HepG2 (cell line): ENCODE results near the gene RAB24. TPM values are rescaled to one million over a fixed set of nuclear protein-coding genes. Genes with fewer than 3 reads are reported as not detected.

Experiments
- ARNT2 ChIP-seq: sonication (generic); formaldehyde crosslinking; IDR thresholded peaks from 2 replicates; pipeline ENCODE4 v1.8.0; 2022; ENCODE audit warnings: mild to moderate bottlenecking, low read depth, missing genetic modification reagents, moderate library complexity
- ARNTL ChIP-seq: sonication (generic); formaldehyde crosslinking; IDR thresholded peaks from 2 replicates; pipeline ENCODE4 v1.4.0; 2020; ENCODE audit warnings: mild to moderate bottlenecking, missing genetic modification reagents
- GPN1 ChIP-seq: sonication (generic); formaldehyde crosslinking; IDR thresholded peaks from 2 replicates; pipeline ENCODE4 v1.5.1; 2020; ENCODE audit warnings: missing genetic modification reagents, borderline replicate concordance
- MXD4 ChIP-seq: IDR thresholded peaks from 2 replicates; pipeline ENCODE4 v1.6.1; 2016; ENCODE audit warnings: mild to moderate bottlenecking, missing biosample characterization, missing genetic modification reagents
- NBN ChIP-seq: fragments of 450-650 bp; conservative IDR thresholded peaks from 2 replicates; pipeline ENCODE4 v1.6.1; 2017
- RORA ChIP-seq: sonication (generic); formaldehyde crosslinking; IDR thresholded peaks from 2 replicates; pipeline ENCODE4 v1.5.0; 2020; ENCODE audit warnings: mild to moderate bottlenecking, missing genetic modification reagents, moderate library complexity
- ZFX ChIP-seq: sonication (generic); formaldehyde crosslinking; IDR thresholded peaks from 2 replicates; pipeline ENCODE4 v1.4.0; 2020; ENCODE audit warnings: mild to moderate bottlenecking, low read depth, missing genetic modification reagents, moderate library complexity
- ZNF121 ChIP-seq: sonication (generic); formaldehyde crosslinking; IDR thresholded peaks from 2 replicates; pipeline ENCODE4 v1.5.0; 2020; ENCODE audit warnings: mild to moderate bottlenecking, missing genetic modification reagents
- ZNF446 ChIP-seq: sonication (generic); formaldehyde crosslinking; IDR thresholded peaks from 2 replicates; pipeline ENCODE4 v1.5.0; 2020; ENCODE audit warnings: mild to moderate bottlenecking, missing genetic modification reagents
- ZNF777 ChIP-seq: sonication (generic); formaldehyde crosslinking; IDR thresholded peaks from 2 replicates; pipeline ENCODE4 v1.4.0; 2020; ENCODE audit warnings: missing genetic modification reagents
- ZZZ3 ChIP-seq: sonication (generic); formaldehyde crosslinking; IDR thresholded peaks from 2 replicates; pipeline ENCODE4 v1.4.0; 2020; ENCODE audit warnings: missing genetic modification reagents, mild to moderate bottlenecking, borderline replicate concordance
- polyA plus RNA-seq, 8 experiments: library from polyadenylated mRNA; depleted of rRNA in 3 of 8; stranded (reverse) in 7 of 8; unstranded in 1 of 8; fragments of >200 nt; fragmentation: Illumina TruSeq in 4 of 8; extraction: Trizol in 4 of 8; gene quantifications; 2 replicates each; pipeline versions ENCODE4 v1.2.1 to v1.2.3, GENCODE V29; 2011 to 2016; ENCODE audit warnings: low read depth in 4 of 8, missing spikeins in 1 of 8, mixed read lengths in 1 of 8; ENCODE audit not compliant: insufficient read depth in 1 of 8
- total RNA-seq, 5 experiments: library from RNA; depleted of rRNA; stranded (reverse); fragments of >200 nt; fragmentation: Illumina TruSeq; extraction: Trizol; gene quantifications; 2 replicates each; pipeline ENCODE4 v1.2.3, GENCODE V29; 2016; ENCODE audit warnings: low read depth in 1 of 5
- TF ChIP-seq, protein P1 (sequence below): sonication (generic); formaldehyde crosslinking; IDR thresholded peaks from 2 replicates; pipeline ENCODE4 v1.5.1; 2020; ENCODE audit warnings: mild to moderate bottlenecking, missing genetic modification reagents
- TF ChIP-seq, protein P2 (sequence below): sonication (generic); formaldehyde crosslinking; IDR thresholded peaks from 2 replicates; pipeline ENCODE4 v1.4.0; 2020; ENCODE audit warnings: mild to moderate bottlenecking, missing genetic modification reagents
- TF ChIP-seq, protein P3 (sequence below): sonication (generic); formaldehyde crosslinking; IDR thresholded peaks from 2 replicates; pipeline ENCODE4 v1.4.0; 2020; ENCODE audit warnings: missing genetic modification reagents
- TF ChIP-seq, protein P4 (sequence below), 2 experiments: fragments of 450-650 bp in 1 of 2; sonication (generic) in 1 of 2; formaldehyde crosslinking; IDR thresholded peaks; 2 replicates each; pipeline versions ENCODE4 v1.5.0 to v1.8.0; 2020 to 2022; ENCODE audit warnings: mild to moderate bottlenecking in 1 of 2, missing genetic modification reagents in 1 of 2
- TF ChIP-seq, protein P5 (sequence below): sonication (generic); formaldehyde crosslinking; IDR thresholded peaks from 2 replicates; pipeline ENCODE4 v1.5.0; 2020; ENCODE audit warnings: mild to moderate bottlenecking, missing genetic modification reagents, borderline replicate concordance

Gene RAB24
- total and polyA plus RNA-seq, 2 of the 13 experiments (the other 11 are each of a cell fraction or from before 2014, with no cell fraction given): 22.9 to 63.7 TPM

DNA sequence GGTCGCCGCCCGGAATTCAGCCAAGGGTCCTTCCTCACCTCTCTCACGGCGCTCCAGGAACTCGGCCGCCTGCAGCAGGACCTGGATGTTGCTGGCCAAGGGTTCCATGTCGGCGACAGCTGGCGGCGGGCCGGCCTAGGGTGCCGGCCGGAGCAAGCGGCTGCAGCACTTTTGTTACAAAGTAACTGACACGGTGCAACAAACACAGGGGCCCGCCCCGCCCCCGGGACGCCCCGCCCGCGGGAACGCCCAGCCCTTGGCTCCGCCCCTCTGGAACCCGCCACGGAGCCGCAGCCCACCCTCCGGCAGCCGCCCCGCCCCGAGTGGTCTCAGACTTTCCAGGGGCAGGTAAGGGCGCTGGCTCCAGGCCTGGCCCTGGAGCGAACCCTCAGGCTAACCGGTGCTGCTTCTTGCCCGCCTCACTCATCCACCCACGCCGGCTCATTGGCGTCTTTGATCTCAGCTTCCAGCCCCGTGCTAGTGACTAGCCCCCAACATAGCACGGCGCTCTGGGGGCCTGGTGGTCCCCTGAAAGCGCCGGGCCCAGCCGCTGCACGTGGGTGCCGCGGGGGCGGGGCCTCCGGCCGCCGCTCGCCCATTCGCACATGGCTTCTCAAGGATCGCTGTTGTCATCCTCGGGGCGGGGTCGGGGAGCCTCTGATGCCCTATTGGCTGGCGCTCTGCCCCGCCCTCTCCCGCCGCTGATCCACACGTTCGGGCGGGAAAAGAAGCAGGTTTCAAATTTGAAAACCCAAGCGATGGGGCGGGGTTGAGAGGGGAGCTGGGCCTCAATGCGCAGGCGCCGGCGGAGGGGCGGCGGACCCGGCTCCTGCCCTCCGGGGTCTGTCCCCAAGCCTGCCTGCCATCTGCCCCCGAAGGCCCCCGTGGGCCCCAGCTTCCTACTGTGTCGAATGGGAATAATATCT, 8.5 kb upstream of the RAB24 start, which contains the start of gene MXD3 (continued):
- TF ChIP-seq, protein P1, sequence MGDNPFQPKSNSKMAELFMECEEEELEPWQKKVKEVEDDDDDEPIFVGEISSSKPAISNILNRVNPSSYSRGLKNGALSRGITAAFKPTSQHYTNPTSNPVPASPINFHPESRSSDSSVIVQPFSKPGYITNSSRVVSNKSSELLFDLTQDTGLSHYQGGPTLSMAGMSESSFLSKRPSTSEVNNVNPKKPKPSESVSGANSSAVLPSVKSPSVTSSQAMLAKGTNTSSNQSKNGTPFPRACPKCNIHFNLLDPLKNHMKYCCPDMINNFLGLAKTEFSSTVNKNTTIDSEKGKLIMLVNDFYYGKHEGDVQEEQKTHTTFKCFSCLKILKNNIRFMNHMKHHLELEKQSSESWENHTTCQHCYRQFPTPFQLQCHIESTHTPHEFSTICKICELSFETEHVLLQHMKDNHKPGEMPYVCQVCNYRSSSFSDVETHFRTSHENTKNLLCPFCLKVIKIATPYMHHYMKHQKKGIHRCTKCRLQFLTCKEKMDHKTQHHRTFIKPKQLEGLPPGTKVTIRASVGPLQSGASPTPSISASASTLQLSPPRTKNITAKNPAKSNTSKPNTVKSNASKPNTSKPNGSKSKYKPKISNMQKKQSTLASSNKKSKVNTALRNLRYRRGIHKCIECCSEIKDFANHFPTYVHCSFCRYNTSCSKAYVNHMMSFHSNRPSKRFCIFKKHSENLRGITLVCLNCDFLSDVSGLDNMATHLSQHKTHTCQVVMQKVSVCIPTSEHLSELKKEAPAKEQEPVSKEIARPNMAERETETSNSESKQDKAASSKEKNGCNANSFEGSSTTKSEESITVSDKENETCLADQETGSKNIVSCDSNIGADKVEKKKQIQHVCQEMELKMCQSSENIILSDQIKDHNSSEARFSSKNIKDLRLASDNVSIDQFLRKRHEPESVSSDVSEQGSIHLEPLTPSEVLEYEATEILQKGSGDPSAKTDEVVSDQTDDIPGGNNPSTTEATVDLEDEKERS (CRISPR knock-in tag): no peak
- TF ChIP-seq MXD4 (CRISPR knock-in tag): peak; percentile 97
- TF ChIP-seq RORA: no peak
- TF ChIP-seq, protein P2, sequence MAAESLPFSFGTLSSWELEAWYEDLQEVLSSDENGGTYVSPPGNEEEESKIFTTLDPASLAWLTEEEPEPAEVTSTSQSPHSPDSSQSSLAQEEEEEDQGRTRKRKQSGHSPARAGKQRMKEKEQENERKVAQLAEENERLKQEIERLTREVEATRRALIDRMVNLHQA (CRISPR knock-in tag): no peak
- TF ChIP-seq NBN: no peak
- no peak for TF ChIP-seq ZNF121
- TF ChIP-seq, protein P3, sequence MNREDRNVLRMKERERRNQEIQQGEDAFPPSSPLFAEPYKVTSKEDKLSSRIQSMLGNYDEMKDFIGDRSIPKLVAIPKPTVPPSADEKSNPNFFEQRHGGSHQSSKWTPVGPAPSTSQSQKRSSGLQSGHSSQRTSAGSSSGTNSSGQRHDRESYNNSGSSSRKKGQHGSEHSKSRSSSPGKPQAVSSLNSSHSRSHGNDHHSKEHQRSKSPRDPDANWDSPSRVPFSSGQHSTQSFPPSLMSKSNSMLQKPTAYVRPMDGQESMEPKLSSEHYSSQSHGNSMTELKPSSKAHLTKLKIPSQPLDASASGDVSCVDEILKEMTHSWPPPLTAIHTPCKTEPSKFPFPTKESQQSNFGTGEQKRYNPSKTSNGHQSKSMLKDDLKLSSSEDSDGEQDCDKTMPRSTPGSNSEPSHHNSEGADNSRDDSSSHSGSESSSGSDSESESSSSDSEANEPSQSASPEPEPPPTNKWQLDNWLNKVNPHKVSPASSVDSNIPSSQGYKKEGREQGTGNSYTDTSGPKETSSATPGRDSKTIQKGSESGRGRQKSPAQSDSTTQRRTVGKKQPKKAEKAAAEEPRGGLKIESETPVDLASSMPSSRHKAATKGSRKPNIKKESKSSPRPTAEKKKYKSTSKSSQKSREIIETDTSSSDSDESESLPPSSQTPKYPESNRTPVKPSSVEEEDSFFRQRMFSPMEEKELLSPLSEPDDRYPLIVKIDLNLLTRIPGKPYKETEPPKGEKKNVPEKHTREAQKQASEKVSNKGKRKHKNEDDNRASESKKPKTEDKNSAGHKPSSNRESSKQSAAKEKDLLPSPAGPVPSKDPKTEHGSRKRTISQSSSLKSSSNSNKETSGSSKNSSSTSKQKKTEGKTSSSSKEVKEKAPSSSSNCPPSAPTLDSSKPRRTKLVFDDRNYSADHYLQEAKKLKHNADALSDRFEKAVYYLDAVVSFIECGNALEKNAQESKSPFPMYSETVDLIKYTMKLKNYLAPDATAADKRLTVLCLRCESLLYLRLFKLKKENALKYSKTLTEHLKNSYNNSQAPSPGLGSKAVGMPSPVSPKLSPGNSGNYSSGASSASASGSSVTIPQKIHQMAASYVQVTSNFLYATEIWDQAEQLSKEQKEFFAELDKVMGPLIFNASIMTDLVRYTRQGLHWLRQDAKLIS (CRISPR knock-in tag): no peak
- TF ChIP-seq ARNT2 (CRISPR knock-in tag): peak; percentile 86; the same call in 1 of the 2 replicates
- TF ChIP-seq ZNF777 (CRISPR knock-in tag): 0 out of 2 replicates have a peak, but pooled peaks have one; percentile 43
- TF ChIP-seq, protein P4, sequence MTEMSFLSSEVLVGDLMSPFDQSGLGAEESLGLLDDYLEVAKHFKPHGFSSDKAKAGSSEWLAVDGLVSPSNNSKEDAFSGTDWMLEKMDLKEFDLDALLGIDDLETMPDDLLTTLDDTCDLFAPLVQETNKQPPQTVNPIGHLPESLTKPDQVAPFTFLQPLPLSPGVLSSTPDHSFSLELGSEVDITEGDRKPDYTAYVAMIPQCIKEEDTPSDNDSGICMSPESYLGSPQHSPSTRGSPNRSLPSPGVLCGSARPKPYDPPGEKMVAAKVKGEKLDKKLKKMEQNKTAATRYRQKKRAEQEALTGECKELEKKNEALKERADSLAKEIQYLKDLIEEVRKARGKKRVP (CRISPR knock-in tag; IDR thresholded peaks at IDR 0.05): no peak
- no peak for TF ChIP-seq GPN1 (CRISPR knock-in tag)
- no peak for TF ChIP-seq ZZZ3
- TF ChIP-seq ZNF446: no peak
- peak; percentile 82 for TF ChIP-seq ARNTL (CRISPR knock-in tag)
- TF ChIP-seq, protein P5, sequence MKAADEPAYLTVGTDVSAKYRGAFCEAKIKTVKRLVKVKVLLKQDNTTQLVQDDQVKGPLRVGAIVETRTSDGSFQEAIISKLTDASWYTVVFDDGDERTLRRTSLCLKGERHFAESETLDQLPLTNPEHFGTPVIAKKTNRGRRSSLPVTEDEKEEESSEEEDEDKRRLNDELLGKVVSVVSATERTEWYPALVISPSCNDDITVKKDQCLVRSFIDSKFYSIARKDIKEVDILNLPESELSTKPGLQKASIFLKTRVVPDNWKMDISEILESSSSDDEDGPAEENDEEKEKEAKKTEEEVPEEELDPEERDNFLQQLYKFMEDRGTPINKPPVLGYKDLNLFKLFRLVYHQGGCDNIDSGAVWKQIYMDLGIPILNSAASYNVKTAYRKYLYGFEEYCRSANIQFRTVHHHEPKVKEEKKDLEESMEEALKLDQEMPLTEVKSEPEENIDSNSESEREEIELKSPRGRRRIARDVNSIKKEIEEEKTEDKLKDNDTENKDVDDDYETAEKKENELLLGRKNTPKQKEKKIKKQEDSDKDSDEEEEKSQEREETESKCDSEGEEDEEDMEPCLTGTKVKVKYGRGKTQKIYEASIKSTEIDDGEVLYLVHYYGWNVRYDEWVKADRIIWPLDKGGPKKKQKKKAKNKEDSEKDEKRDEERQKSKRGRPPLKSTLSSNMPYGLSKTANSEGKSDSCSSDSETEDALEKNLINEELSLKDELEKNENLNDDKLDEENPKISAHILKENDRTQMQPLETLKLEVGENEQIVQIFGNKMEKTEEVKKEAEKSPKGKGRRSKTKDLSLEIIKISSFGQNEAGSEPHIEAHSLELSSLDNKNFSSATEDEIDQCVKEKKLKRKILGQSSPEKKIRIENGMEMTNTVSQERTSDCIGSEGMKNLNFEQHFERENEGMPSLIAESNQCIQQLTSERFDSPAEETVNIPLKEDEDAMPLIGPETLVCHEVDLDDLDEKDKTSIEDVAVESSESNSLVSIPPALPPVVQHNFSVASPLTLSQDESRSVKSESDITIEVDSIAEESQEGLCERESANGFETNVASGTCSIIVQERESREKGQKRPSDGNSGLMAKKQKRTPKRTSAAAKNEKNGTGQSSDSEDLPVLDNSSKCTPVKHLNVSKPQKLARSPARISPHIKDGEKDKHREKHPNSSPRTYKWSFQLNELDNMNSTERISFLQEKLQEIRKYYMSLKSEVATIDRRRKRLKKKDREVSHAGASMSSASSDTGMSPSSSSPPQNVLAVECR: peak; percentile 91
- peak; percentile 81 for TF ChIP-seq ZFX (CRISPR knock-in tag)
